Measurements from ENCODE around the gene WDR93.

DNA sequence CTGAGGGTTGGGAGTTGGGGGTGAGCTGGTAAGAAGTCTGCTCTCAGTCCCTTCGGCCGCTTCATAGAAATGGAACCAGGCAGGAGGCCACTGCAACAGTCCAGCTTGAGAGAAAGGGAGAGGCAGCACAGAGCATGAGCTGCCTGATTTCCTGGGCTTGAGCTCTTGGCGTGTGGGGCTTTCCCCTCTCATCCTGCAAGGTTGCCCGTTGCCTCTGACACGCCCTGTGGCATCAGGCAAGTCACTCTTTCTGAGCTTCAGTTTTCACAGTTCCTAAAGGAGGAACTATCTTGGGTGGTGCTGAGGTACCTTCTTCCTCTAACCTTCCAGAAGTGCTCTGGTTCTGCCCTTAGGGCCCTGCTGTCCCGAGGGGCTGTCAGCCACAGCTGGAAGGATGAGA, 90.4 kb downstream of the WDR93 start:
- TF ChIP-seq CTCF (IDR thresholded peaks at IDR 0.05), result no peak
- no peak for TF ChIP-seq POLR2A (IDR thresholded peaks at IDR 0.05)
